Measurements from ENCODE around the gene UQCC5. TPM values are rescaled to one million over a fixed set of nuclear protein-coding genes. Genes with fewer than 3 reads are reported as not detected.

The UQCC5 gene
- total RNA-seq, 1 experiment from 2014 or later, result 15.1 TPM

DNA sequence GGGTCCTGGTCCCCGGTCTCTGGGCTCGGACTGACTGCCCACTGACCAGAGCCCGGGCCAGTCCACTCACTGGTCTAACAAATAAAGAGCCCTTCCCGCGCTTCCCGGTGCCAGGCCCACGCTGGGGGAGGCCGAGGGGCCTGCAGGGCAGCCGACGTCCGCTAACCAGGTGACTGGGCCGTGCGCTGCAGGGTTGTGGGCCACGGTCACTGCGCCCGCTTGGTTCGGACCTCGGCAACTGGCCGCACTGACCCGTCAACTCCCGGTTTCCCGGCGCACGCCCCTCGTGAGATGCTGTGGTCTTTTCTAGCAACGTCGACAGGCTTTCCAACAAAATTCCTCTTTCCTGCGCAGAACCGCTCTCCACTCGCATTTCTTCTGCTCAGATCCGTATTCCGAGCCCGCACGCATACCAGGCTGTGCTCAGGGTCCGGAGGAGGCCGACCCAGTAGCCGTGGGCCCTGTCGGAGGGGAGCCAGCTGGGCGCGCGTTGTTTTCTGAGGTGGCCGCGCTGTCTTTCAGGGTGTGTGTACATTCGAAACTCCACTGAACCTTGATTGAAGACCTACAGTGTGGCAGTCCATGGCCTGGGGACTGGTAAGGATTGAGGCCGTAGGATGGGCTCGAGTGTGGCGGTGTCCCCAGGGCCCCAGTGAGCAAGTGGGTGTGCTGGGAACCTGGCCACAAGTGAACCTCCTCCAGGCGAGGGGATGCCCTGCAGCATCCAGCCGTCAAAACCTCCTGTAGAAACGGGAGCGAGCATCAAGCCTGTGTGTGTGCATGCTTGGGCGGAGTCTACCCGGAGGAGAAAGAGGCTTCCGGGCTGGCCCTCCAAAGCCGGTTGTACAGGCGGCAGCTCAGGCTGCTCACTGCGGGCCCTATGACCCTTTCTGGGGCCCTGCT, 1.9 kb upstream of the UQCC5 start:
- intact Hi-C loops (cut with micrococcal nuclease; ENCODE audit: unreplicated experiment), result loop anchor here (10.0 kb wide), 1 partner anchor 150 kb away; the partner anchor contains the start of genes GNL3 and PBRM1
- H3K36me3 Mint-ChIP-seq (ENCODE audit: insufficient read depth, unreplicated experiment), result peaks cover 58% of the 10 kb centered on the region
- H3K9me3 Mint-ChIP-seq (ENCODE audit: low read depth, unreplicated experiment), result no peaks in the 10 kb centered on the region
- BruUV-seq (replicated peaks), result no TSS peak
- TF ChIP-seq, protein P1, sequence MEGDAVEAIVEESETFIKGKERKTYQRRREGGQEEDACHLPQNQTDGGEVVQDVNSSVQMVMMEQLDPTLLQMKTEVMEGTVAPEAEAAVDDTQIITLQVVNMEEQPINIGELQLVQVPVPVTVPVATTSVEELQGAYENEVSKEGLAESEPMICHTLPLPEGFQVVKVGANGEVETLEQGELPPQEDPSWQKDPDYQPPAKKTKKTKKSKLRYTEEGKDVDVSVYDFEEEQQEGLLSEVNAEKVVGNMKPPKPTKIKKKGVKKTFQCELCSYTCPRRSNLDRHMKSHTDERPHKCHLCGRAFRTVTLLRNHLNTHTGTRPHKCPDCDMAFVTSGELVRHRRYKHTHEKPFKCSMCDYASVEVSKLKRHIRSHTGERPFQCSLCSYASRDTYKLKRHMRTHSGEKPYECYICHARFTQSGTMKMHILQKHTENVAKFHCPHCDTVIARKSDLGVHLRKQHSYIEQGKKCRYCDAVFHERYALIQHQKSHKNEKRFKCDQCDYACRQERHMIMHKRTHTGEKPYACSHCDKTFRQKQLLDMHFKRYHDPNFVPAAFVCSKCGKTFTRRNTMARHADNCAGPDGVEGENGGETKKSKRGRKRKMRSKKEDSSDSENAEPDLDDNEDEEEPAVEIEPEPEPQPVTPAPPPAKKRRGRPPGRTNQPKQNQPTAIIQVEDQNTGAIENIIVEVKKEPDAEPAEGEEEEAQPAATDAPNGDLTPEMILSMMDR (IDR thresholded peaks at IDR 0.05; ENCODE audit: unreplicated experiment), result no peak
- CTCF ChIA-PET, result no interaction called here
- no peaks in the 10 kb centered on the region for H3K27me3 Mint-ChIP-seq (ENCODE audit: unreplicated experiment)
- peaks cover 24% of the 10 kb centered on the region for H3K4me1 Mint-ChIP-seq (ENCODE audit: low read depth, unreplicated experiment)
- peak overlapping the region; percentile 82 for H3K4me3 Mint-ChIP-seq (ENCODE audit: low read depth, unreplicated experiment)
- H3K27ac Mint-ChIP-seq (ENCODE audit: unreplicated experiment), result peak overlapping the region; percentile 63
- DNase-seq, result no peak

DNA sequence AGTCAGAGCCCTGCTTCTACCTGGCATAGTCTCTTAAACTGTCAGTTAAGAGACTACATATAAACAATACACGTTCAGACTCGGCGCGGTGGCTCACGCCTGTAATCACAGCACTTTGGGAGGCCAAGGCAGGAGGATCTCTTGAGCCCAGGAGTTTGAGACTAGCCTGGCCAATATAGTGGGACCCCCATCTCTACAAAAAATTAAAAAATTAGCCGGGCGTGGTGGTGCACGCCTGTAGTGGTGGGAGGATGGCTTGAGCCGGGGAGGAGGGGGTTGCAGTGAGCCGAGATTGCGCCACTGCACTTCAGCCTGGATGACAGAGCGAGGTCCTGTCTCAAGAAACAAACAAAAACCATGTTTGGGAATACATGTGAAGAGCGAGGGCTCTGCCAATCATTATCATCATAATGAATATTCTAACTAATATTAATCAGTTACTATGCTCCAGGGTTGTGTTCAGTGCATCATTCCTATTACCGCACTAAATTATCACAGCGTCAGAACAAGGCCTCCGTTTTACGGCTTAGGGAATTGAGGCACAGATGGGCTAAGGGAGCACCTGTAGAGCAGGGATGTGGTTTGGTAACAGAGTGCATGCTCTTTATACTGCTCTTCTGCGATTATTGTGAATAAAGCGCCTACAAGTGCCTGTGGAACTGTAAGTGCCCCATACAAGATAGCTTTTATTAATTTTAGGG, 844 bp upstream of the UQCC5 start:
- Mint-ChIP-seq H3K36me3 (ENCODE audit: insufficient read depth, unreplicated experiment) (peaks cover 58% of the 10 kb centered on the region), H3K9me3 (ENCODE audit: low read depth, unreplicated experiment) (no peaks in the 10 kb centered on the region), H3K4me1 (ENCODE audit: low read depth, unreplicated experiment) (peaks cover 28% of the 10 kb centered on the region), H3K27ac (ENCODE audit: unreplicated experiment) (peak overlapping the region; percentile 42), H3K27me3 (ENCODE audit: unreplicated experiment) (no peaks in the 10 kb centered on the region), H3K4me3 (ENCODE audit: low read depth, unreplicated experiment) (peak overlapping the region; percentile 82)
- intact Hi-C loops (cut with micrococcal nuclease; ENCODE audit: unreplicated experiment), result loop anchor here (10.0 kb wide), 1 partner anchor 149 kb away; the partner anchor contains the start of genes GNL3 and PBRM1
- CTCF ChIA-PET, result interaction anchor here (0.5 kb wide), 1 partner anchor 257 kb away, joined by 5 read pairs; no protein-coding TSS in a partner anchor
- no TSS peak for BruUV-seq (replicated peaks)
- DNase-seq, result no peak
- TF ChIP-seq, protein P1 (IDR thresholded peaks at IDR 0.05; ENCODE audit: unreplicated experiment), result no peak

DNA sequence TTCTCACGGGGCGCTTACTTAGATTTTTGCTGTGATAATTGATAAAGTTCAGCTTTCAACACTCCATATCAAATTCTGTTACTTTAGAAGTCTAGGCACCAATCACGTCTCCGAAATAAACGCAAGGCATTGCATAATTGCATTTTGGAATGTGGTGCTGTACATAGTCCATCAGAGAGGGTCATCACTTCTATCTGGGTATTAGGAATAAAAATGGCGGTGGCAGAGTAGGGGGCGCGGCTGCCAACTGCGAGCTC, 365 bp upstream of the UQCC5 start:
- no peaks in the 10 kb centered on the region for H3K9me3 Mint-ChIP-seq (ENCODE audit: low read depth, unreplicated experiment)
- no TSS peak for BruUV-seq (replicated peaks)
- H3K27ac Mint-ChIP-seq (ENCODE audit: unreplicated experiment), result peak overlapping the region; percentile 42
- peaks cover 28% of the 10 kb centered on the region for H3K4me1 Mint-ChIP-seq (ENCODE audit: low read depth, unreplicated experiment)
- peak overlapping the region; percentile 74 for H3K4me3 Mint-ChIP-seq (ENCODE audit: low read depth, unreplicated experiment)
- intact Hi-C loops (cut with micrococcal nuclease; ENCODE audit: unreplicated experiment), result loop anchor here (10.0 kb wide), 1 partner anchor 149 kb away; the partner anchor contains the start of genes GNL3 and PBRM1
- TF ChIP-seq, protein P1 (IDR thresholded peaks at IDR 0.05; ENCODE audit: unreplicated experiment), result no peak
- peaks cover 58% of the 10 kb centered on the region for H3K36me3 Mint-ChIP-seq (ENCODE audit: insufficient read depth, unreplicated experiment)
- no peaks in the 10 kb centered on the region for H3K27me3 Mint-ChIP-seq (ENCODE audit: unreplicated experiment)
- CTCF ChIA-PET, result interaction anchor here (0.5 kb wide), 1 partner anchor 257 kb away, joined by 5 read pairs; no protein-coding TSS in a partner anchor
- DNase-seq, result no peak

DNA sequence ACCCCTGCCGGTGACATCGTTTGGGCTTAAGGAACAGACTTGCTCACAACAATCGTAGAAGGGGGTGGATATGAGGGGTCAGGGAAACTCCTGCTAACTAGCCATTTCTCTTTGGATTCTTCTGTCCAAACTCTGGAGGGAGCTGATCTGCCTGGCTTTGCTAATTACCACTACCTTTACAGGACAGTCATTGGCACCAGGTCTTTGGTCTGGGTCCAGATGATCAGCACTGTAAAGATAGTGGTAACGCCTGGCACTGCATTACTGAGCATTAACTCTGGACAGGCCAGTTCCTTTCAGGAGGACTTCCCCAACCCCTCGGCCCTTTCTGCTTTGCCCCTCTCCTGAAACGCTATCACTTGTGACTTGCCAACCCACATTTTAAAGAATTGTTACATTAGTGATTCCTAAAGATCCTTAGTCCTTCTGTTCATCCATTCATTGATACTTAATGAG, 788 bp downstream of the UQCC5 start:
- Mint-ChIP-seq H3K4me1 (ENCODE audit: low read depth, unreplicated experiment) (peaks cover 28% of the 10 kb centered on the region), H3K27ac (ENCODE audit: unreplicated experiment) (peak overlapping the region; percentile 42), H3K27me3 (ENCODE audit: unreplicated experiment) (no peaks in the 10 kb centered on the region), H3K36me3 (ENCODE audit: insufficient read depth, unreplicated experiment) (peaks cover 53% of the 10 kb centered on the region), H3K4me3 (ENCODE audit: low read depth, unreplicated experiment) (peak overlapping the region; percentile 74), H3K9me3 (ENCODE audit: low read depth, unreplicated experiment) (no peaks in the 10 kb centered on the region)
- TF ChIP-seq, protein P1 (IDR thresholded peaks at IDR 0.05; ENCODE audit: unreplicated experiment), result no peak
- intact Hi-C loops (cut with micrococcal nuclease; ENCODE audit: unreplicated experiment), result loop anchor here (10.0 kb wide), 1 partner anchor 148 kb away; the partner anchor contains the start of genes GNL3 and PBRM1
- BruUV-seq (replicated peaks), result TSS peak; percentile 76
- DNase-seq, result no peak
- CTCF ChIA-PET, result no interaction called here

Measured in Calu3 (cell line).